ENCODE measurements around the gene CTSA. TPM values are rescaled to one million over a fixed set of nuclear protein-coding genes. Genes with fewer than 3 reads are reported as not detected.
"Not testable (repeated sequence)": the region's sequence is repeated elsewhere in the genome, so short reads cannot be mapped to it uniquely, and the experiment has no call there.

CTSA gene
- polyA plus RNA-seq, 4 donors: 118 to 137 (median 134) TPM

DNA sequence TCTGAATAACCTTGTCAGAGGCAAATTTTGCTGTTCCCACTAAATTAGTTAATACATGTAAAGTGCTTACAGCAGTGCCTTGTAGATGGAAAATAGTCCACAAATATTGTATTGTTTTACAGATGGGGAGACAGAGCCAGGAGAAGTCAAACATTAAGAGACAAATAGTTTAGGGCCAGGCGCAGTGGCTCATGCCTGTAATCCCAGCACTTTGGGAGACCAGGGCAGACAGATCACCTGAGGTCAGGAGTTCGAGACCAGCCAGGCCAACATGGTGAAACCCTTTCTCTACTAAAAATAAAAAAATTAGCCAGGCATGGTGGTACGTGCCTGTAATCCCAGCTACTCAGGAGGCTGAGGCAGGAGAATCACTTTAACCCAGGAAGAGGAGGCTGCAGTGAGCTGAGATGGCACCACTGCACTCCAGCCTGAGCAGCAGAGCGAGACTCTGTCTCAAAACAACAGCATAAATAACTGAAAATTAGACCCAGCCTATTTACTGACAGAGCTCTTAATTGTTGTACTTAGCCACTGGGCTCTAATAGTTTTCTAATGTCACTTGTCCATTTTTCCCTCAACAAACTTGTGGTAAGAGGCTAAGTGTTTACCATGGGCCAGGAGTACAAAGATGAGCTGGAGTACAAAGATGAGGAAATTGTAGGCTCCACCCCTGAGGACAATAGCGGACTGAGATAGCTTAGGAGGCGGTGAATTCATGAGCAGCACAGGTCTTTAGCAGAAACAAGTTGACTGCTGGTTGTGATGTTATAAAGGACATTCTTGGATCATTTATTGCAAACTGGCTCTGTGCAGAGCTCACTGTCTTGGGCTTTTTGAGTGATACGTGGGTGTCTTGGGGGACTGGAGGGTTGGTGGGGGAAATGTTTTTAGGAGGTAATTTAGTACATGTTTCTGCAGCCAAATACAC lies 27.3 kb upstream of the CTSA start:
- no peak for DNase-seq (ENCODE audit: low read depth in 4 of 4, low spot score in 3 of 4)

DNA sequence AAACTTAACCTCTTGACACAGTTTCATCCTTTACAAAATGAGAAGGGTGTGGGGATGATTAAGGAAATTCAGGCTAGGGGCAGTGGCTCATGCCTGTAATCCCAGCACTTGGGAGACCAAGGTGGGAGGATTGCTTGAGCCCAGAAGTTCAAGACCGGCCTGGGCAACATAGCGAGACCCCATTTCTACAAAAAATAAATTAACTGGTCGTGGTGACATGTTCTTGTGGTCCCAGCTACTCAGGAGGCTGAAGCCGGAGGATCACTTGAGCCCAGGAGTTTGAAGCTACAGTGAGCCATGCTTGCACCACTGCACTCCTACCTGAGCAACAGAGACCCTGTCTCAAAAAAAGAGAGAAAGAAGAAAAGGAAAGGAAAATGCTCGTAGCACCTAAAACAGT lies 24.7 kb upstream of the CTSA start:
- no peak for DNase-seq (ENCODE audit: low read depth in 4 of 4, low spot score in 3 of 4)

DNA sequence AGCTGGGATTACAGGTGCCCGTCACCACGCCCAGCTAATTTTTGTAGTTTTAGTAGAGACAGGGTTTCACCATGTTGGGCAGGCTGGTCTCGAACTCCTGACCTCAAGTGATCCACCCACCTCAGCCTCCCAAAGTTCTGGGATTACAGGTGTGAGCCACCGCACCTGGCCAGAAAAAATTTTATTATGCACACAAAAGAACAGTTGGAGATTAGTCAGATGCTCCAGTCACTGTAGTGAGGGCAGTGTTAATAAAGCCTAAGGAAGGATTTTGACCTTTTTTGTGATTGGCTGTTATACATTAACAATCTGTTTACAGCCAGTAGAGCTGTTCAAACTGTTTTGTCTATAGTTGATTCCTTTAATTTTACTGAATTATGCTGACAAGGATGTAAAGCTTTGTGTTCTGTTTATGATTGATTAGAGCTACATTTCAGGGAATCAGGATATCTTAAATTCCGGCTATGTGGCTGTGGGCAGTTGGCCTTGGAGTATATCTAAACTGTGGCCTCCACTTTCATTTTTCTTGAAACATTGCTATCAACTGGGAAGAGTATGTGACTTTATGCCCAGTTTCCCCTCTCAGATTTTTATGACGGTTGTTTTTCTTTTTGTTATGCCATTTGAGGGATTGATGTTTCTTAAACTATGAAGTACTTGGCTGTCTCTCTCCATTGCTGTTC lies 23.9 kb upstream of the CTSA start:
- no peak for DNase-seq (ENCODE audit: low read depth in 4 of 4, low spot score in 3 of 4)

DNA sequence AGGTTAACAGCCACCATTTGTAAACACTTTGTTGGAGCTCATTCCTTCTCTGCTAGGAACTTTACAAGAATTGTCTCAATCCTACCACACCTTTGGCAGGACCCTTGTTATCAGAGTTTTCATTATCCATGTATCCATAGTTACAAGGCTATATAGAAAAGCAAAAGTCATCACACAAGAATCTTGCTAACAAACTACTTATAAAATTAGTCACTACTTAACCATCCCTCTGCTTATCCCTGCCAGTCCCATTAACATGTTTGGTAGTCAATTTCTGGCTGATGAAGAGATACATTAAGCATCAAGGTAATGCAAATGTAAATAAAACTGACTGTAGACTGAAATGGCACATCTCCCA lies 23.3 kb upstream of the CTSA start:
- DNase-seq (ENCODE audit: low read depth in 4 of 4, low spot score in 3 of 4): no peak

DNA sequence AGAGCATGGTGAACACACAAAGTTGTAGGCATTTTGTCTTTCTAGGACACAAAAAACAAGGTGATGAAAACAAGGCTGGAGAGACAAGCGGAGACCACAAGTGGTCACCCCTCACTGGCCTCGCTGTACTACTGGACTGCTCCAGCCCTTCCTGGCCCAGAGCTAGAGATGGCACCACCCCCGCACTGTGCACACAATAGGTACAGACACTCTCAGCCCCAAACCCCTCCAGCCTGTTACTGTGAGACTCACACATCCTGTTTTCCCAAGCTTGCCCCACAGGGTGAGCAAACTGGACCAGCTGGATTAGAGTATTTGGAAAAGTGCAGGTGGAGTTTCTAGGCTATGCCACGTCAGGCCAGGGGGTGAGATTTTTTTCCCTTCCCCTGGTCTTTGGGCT lies 18.5 kb upstream of the CTSA start:
- DNase-seq (ENCODE audit: low read depth in 4 of 4, low spot score in 3 of 4): no peak

DNA sequence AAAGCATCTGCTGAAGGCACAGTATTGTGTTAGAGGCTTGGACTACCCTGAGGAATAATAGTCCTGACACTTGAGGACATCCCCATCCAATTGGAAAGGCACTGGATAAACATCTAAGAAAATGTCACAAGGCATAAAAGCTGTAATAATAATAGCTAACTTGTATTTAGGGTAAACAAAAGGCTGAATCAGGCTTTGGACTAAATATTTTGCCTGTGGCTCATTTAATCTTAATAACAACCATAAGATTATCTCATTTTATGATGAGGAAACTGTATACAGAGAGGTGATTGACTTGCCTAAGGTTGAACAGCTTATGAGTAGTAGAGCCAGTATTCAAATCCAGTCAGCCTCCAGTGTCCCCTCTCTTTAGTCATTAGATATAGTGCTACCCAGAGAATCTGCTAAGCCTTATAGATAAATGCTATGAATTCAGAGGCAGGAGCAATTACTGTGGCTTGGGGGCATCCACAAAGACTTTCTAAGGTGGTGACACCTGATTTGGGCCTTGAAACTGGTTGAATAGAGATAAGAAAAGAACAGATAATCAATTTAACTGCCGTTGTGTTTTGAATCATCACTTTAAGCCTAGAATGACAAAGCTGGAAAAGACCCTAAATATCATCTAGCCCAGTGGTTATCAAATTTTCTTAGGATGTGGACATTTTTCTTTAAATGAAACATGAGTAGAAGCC lies 17.6 kb upstream of the CTSA start:
- no peak for DNase-seq (ENCODE audit: low read depth in 4 of 4, low spot score in 3 of 4)

DNA sequence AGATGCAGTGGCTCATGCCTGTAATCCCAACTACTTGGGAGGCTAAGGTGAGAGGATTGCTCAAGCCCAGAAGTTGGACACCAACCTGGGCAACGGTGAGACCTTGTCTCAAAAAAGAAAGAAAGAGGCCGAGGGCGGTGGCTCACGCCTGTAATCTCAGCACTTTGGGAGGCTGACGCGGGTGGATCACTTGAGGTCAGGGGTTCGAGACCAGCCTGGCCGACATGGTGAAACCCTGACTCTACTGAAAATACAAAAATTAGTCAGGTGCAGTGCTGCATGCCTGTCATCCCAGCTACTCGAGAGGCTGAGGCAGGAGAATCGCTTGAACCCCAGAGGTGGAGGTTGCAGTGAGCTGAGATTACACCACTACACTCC lies 17.0 kb upstream of the CTSA start:
- not testable (repeated sequence) for DNase-seq (ENCODE audit: low read depth in 4 of 4, low spot score in 3 of 4)

DNA sequence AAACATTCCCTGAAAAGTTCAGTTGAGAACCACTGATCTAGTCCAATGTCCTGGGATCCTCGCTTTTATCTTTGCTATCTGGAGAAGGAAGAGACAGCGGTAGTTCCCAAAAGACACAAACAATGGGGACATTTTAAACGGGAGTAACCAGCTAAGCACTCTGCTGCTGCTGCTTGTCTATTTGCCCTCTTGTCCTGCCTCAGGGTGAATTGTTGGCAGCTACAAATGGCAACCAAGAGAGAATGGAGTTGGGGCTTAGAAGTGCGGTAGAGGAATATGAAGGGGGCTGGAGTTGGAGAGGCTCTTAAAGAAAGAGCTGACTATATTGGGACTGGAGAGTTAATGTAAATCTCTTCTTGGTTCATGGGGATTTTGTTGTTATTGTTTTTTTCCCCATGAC lies 16.6 kb upstream of the CTSA start:
- no peak for DNase-seq (ENCODE audit: low read depth in 4 of 4, low spot score in 3 of 4)

DNA sequence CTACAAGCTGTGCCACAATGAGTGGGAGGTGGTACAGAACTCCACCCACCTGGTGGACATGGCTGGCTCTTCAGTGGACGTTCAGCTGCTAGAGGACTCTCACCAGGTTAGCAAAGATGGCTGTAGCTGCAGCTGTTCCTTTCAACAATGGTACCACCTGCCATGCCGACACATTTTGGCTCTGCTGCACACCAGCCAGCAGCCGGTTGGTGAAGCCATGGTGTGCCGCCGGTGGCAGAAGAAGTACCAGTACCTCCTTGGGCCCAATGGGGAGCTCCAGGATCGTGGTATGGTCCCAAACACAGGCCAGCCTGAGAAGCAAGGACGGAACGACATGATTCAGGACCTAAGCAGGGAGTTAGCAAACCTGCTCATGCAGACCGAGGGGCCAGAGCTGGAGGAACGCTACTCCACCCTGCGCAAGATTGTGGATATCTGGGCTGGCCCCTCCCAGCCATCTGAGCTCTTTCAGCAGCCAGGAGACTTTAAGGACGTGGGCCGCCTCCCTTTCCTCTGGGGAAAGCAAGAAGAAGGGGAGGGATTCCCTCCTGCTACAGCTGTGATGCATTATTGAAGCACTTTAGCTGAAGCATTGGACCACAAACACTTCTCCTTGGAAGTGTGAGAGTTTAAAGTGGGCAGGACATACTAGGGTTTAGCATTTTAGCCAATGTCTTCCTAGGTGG lies 12.9 kb upstream of the CTSA start:
- no peak for DNase-seq (ENCODE audit: low read depth in 4 of 4, low spot score in 3 of 4)

DNA sequence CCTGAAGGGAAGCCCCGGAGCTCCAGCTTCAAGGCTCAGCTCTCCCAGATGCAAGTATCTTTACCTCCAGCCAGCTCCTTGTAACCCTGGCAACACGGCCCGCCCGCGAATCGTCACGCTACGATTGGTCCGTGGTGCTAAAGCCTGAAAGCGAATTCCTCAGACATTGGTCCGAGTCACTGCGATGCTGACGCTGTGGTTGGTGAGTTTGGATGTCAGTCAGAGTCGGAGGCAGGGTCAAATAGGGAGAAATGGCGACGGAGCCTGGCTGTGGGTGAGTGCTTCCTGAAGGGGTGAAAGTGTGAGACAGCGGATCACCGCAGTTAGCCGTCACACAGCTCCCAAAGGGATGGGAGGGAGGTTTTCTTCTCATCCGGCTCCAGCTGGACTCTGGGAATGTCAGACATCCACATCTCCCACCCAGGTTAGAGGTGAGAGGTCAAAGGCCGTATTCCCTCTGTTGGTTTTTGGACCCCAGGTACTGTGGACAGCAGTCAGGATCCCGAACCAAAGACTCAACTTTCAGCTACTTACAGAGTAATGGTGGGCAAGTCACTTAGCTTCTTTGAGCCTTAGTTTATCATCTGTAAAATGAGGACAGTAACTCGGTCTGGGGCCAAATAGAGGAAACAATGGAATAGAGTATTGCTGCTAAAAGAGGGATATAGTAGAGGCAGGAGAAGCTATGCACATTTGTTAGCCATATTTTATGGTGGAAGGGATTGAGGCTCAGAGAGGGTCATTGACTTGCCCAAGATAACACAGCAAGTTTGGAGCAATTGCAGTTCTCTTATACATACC lies 9.9 kb upstream of the CTSA start, which contains the start of gene ZSWIM1:
ZSWIM1 (plus strand) TSS at position 240 of the 801 bp plus-strand sequence. CDS start 1,366 bp downstream, outside the sequence.
- peak; percentile 97 to 99 (median 99) for DNase-seq (ENCODE audit: low read depth in 4 of 4, low spot score in 3 of 4)

DNA sequence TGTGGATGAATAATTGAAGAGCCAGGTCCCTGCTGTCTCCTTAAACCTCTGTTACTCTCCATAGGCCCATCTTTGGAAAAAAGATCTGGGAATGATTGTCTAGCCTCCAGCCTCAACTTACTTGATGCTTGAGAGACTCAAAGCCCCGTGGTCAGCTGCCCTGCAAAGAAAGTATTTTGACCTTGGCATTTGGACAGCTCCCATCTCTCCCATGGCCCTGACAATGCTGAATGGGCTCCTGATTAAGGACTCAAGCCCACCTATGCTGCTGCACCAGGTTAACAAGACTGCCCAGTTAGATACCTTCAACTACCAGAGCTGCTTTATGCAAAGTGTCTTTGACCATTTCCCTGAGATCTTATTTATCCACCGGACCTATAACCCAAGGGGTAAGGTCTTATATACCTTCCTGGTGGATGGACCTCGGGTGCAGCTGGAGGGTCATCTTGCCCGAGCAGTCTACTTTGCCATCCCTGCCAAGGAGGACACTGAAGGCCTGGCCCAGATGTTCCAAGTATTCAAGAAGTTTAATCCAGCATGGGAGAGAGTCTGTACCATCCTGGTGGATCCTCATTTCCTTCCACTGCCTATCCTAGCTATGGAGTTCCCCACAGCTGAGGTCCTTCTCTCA lies 8.6 kb upstream of the CTSA start:
- DNase-seq (ENCODE audit: low read depth in 4 of 4, low spot score in 3 of 4): no peak

DNA sequence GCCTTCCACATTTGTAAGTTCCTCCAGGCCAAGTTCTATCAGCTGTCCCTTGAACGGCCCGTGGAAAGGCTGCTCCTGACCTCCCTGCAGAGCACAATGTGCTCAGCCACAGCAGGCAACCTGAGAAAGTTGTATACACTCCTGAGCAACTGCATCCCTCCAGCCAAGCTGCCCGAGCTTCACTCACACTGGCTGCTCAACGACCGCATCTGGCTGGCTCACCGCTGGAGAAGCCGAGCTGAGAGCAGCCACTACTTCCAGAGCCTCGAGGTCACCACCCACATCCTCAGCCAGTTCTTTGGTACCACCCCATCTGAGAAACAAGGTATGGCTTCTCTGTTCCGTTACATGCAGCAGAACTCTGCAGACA lies 8.1 kb upstream of the CTSA start:
- DNase-seq (ENCODE audit: low read depth in 4 of 4, low spot score in 3 of 4): no peak

DNA sequence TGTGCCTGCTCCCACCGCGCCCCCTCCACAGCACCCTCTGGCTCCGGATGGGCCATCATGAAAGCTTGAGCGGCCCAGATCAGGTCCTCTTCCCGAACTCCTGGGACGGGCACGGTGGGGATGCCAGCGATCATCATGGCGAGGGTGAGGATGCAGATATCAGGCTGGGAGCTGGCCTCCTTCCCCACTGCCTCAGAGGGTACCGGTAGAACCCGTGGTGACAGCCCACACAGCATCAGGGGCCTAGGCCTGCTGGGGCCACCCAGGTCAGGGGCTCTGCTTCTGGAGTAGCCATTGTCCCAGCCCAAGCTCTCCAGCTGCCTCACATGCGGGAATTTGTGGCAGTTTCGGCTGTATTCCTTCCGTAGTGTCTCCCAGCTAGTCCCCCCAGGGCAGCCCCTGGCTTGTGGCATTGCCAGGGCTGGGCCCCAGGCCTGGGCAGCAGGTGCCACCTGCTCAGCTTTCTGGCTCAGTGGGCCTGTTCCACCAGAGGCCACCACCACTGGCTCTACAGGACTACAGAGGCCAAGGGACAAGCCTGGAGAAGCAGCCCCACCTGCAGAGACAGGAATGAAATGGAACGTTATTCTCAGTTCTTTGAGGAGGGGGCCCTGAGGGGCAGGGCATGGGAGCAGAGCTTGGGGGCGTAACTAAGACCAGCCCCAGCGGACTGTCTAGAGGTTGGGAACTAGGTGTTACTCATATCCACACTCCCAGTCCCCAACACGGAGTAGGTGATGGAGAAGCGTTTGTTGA lies 4.4 kb upstream of the CTSA start:
- DNase-seq (ENCODE audit: low read depth in 4 of 4, low spot score in 3 of 4): no peak

DNA sequence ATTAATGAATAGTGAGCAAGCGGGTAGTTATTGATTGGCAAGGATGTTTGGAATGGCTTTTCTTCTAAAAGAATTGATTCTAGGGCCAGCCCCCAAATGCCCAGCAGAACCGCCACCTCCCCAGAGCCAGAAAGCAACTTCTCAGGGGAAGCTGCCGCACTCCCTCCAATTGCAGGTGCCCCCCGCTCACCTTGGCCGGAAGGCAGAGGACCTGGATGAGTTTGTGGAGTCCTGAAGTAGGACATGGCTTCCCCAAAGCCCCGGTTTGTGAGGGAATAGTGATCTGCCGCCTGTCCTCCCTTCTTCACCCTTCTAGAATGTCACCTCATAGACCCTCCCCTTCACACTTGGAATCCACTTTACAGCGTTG lies 3.8 kb upstream of the CTSA start, which contains the start of gene SPATA25:
SPATA25 (minus strand) TSS at position 277 of the 370 bp plus-strand sequence; CDS start at position 245, 32 bp downstream.
- no peak for DNase-seq (ENCODE audit: low read depth in 4 of 4, low spot score in 3 of 4)

DNA sequence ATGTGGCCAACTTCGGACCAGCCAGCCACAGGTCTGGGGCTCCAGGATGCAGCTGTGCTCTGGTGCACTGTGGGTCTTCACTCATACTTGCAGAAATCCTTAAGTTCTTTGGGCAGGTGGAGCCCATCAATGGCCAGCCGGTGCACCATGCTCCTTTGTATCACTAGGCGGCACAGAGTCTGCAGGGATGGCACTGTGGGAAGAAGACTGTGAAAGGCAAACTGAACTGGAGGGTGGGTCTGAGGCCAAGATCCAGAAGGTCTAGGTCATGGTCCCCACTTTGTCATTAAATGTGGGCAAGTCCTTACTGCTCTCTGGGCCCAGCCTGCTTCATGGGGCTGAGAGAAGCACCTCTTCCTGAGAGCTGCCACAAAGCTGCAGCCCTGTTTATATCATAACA lies 2.5 kb upstream of the CTSA start:
- no peak for DNase-seq (ENCODE audit: low read depth in 4 of 4, low spot score in 3 of 4)

DNA sequence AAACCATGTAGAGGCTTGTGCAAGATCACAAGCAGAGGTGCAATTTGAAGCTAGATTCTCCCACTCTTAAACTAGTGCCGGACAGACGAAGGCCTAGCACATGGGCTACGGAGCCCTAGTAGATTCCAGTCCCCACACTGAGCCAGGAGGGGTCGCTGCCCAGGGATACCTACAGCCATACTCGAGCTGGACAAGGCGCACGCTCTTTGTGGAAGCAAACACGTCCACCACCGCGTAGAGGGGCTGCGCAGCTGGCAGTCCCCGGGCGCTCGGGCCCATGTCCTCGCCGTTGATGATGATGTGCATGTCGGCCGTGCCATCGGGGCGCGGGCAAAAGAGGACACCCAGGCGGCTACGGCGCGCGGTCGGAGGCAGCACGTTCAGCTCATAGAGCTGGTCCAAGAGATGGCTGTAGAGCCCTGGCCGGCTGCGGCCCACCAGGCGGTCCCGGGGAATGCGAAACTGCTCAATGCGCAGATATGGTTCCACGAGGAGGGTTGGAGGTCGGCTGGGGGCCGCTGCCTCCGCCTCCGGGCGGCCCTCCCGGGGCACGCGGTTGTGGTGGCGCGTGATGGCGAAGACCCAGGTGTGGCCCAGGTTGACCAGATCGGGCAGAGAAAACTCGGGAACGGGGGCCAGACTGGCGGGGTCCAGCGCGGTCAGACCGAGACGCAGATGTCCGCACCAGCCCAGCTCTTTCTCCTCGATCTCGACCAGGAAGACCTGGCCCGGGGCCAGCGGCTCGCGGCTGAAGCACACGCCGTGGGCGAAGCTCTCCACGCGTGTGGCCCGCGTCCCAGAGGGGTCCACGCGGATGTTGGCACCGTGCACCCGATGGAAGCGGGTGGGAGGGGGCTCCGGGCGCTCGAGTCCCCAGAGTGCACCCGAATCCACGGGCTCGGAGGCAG lies 804 bp upstream of the CTSA start:
- DNase-seq (ENCODE audit: low read depth in 4 of 4, low spot score in 3 of 4): peak; percentile 66 to 79 (median 72)

DNA sequence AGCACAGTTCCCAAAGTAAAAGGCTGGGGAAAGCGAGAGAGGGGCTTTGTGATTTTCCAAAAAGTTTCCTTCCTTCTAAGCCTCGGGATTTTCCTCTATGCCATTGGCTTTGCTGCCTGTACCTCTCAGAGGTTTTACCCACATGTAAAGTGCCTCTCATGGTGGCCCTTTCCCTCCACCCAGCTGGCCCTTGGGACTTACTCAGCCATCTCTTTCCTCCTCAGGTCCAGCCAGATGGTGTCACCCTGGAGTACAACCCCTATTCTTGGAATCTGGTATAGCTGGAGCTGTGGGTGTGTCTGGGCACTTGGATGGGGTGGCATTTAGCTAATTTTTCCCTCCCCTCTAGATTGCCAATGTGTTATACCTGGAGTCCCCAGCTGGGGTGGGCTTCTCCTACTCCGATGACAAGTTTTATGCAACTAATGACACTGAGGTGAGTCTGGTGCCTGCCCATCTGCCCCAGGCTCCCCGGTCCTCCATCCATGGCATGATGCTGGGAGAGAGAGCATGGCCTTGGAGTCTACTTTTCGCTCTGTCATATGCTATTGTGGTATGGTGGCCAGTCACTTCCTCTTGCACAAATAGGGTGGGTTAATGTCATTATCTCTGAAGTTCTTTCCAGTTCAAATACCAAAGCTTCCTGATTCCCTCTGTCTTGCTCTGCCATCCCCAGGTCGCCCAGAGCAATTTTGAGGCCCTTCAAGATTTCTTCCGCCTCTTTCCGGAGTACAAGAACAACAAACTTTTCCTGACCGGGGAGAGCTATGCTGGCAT lies 1.1 kb downstream of the CTSA start:
- no peak for DNase-seq (ENCODE audit: low read depth in 4 of 4, low spot score in 3 of 4)
